H9 (cell line): ENCODE data around the gene JAG2. TPM values are rescaled to one million over a fixed set of nuclear protein-coding genes. Genes with fewer than 3 reads are reported as not detected.

Experiments used
- DNase-seq: peaks from one replicate; pipeline ENCODE4 v3.0.0-alpha.2; 2017
- H2AFZ ChIP-seq: one replicate; pipeline ENCODE4 v1.6.1; 2013; ENCODE audit warnings: mild to moderate bottlenecking, low read length, control low read depth, moderate library complexity
- H2AK5ac ChIP-seq: 2 replicates; pipeline ENCODE4 v1.6.1; 2013; ENCODE audit warnings: low read length, control low read depth, mixed read lengths; ENCODE audit not compliant: insufficient read length
- H2BK120ac ChIP-seq: one replicate; pipeline ENCODE4 v1.6.1; 2013; ENCODE audit warnings: low read depth, mild to moderate bottlenecking, low read length, control low read depth, inconsistent platforms; ENCODE audit not compliant: poor library complexity, severe bottlenecking
- H2BK12ac ChIP-seq: 2 replicates; pipeline ENCODE4 v1.6.1; 2013; ENCODE audit warnings: low read length, control low read depth, mixed read lengths, low read depth; ENCODE audit not compliant: insufficient read length
- H2BK15ac ChIP-seq: 2 replicates; pipeline ENCODE4 v1.6.1; 2013; ENCODE audit warnings: low read depth, low read length, control low read depth
- H2BK20ac ChIP-seq: one replicate; pipeline ENCODE4 v1.6.1; 2013; ENCODE audit warnings: low read depth, mild to moderate bottlenecking, low read length, control low read depth, inconsistent platforms; ENCODE audit not compliant: poor library complexity, severe bottlenecking
- H2BK5ac ChIP-seq: 2 replicates; pipeline ENCODE4 v1.6.1; 2013; ENCODE audit warnings: low read length, control low read depth, mixed read lengths; ENCODE audit not compliant: insufficient read length
- H3K14ac ChIP-seq: 2 replicates; pipeline ENCODE4 v1.6.1; 2013; ENCODE audit warnings: low read length, control low read depth; ENCODE audit not compliant: insufficient read depth
- H3K18ac ChIP-seq: 2 replicates; pipeline ENCODE4 v1.6.1; 2013; ENCODE audit warnings: low read depth, mild to moderate bottlenecking, mixed read lengths, low read length, control low read depth; ENCODE audit not compliant: insufficient read length
- H3K23ac ChIP-seq: 2 replicates; pipeline ENCODE4 v1.6.1; 2013; ENCODE audit warnings: low read length, control low read depth, mixed read lengths, low read depth; ENCODE audit not compliant: insufficient read length
- H3K23me2 ChIP-seq: 2 replicates; pipeline ENCODE4 v1.6.1; 2013; ENCODE audit warnings: low read depth, mild to moderate bottlenecking, mixed read lengths, low read length, control low read depth; ENCODE audit not compliant: insufficient read length, poor library complexity, severe bottlenecking
- H3K27ac ChIP-seq: 2 replicates; pipeline ENCODE4 v1.5.1; 2013; ENCODE audit warnings: low read length, control low read depth, mixed read lengths, low read depth; ENCODE audit not compliant: insufficient read length
- H3K27me3 ChIP-seq: 2 replicates; pipeline ENCODE4 v1.6.1; 2013; ENCODE audit warnings: low read length, control low read depth, inconsistent platforms; ENCODE audit not compliant: insufficient read depth
- H3K4ac ChIP-seq: 2 replicates; pipeline ENCODE4 v1.6.1; 2013; ENCODE audit warnings: low read depth, mild to moderate bottlenecking, control low read depth, inconsistent platforms, low read length, moderate library complexity
- H3K4me1 ChIP-seq: 2 replicates; pipeline ENCODE4 v1.6.1; 2013; ENCODE audit warnings: low read length, control low read depth, inconsistent platforms; ENCODE audit not compliant: insufficient read depth
- H3K4me2 ChIP-seq: 2 replicates; pipeline ENCODE4 v1.6.1; 2013; ENCODE audit warnings: low read length, control low read depth, mixed read lengths; ENCODE audit not compliant: insufficient read length, insufficient read depth
- H3K56ac ChIP-seq: 2 replicates; pipeline ENCODE4 v1.6.1; 2013; ENCODE audit warnings: low read depth, mild to moderate bottlenecking, mixed read lengths, low read length, control low read depth; ENCODE audit not compliant: insufficient read length
- H3K79me1 ChIP-seq: 2 replicates; pipeline ENCODE4 v1.6.1; 2013; ENCODE audit warnings: low read depth, mild to moderate bottlenecking, moderate library complexity, low read length, control low read depth, inconsistent platforms; ENCODE audit not compliant: insufficient read depth, poor library complexity, severe bottlenecking
- H3K79me2 ChIP-seq: 2 replicates; pipeline ENCODE4 v1.6.1; 2013; ENCODE audit warnings: low read length, control low read depth, inconsistent platforms; ENCODE audit not compliant: insufficient read depth
- H3K9ac ChIP-seq: 2 replicates; pipeline ENCODE4 v1.6.1; 2013; ENCODE audit warnings: low read length, control low read depth, mixed read lengths; ENCODE audit not compliant: insufficient read length; ENCODE audit errors: extremely low read depth
- H3K9me3 ChIP-seq: one replicate; pipeline ENCODE4 v1.6.1; 2013; ENCODE audit warnings: low read depth, low read length, inconsistent platforms; ENCODE audit not compliant: control insufficient read depth
- H3T11ph ChIP-seq: one replicate; pipeline ENCODE4 v1.6.1; 2013; ENCODE audit warnings: mild to moderate bottlenecking, low read length, control low read depth, inconsistent platforms
- H4K20me1 ChIP-seq: one replicate; pipeline ENCODE4 v1.6.1; 2013; ENCODE audit not compliant: control insufficient read depth, insufficient read length, insufficient read depth
- H4K5ac ChIP-seq: 2 replicates; pipeline ENCODE4 v1.6.1; 2013; ENCODE audit warnings: low read depth, mild to moderate bottlenecking, mixed read lengths, low read length, control low read depth; ENCODE audit not compliant: insufficient read length
- H4K8ac ChIP-seq: replicated peaks from 2 replicates; pipeline ENCODE4 v1.6.1; 2013; ENCODE audit warnings: low read length, control low read depth, mixed read lengths, low read depth; ENCODE audit not compliant: insufficient read length
- H4K91ac ChIP-seq: 2 replicates; pipeline ENCODE4 v1.6.1; 2013; ENCODE audit warnings: low read depth, mild to moderate bottlenecking, moderate library complexity, mixed read lengths, low read length, control low read depth; ENCODE audit not compliant: insufficient read length
- H3K27ac Mint-ChIP-seq, 3 experiments: 2 replicates in 2 of 3; 3 replicates in 1 of 3; pipeline ENCODE4 v1.8.0; 2020 to 2021; ENCODE audit warnings: mixed read lengths in 3 of 3, mild to moderate bottlenecking in 1 of 3, moderate library complexity in 1 of 3
- H3K27me3 Mint-ChIP-seq: 2 replicates; pipeline ENCODE4 v1.8.0; 2021; ENCODE audit warnings: low read depth, mild to moderate bottlenecking, moderate library complexity, mixed read lengths
- H3K36me3 Mint-ChIP-seq, 3 experiments: 2 replicates in 2 of 3; 3 replicates in 1 of 3; pipeline ENCODE4 v1.8.0; 2020 to 2021; ENCODE audit warnings: low read depth in 3 of 3, mixed read lengths in 3 of 3; ENCODE audit not compliant: insufficient read depth in 1 of 3
- H3K4me1 Mint-ChIP-seq, 2 experiments: 2 replicates each; pipeline ENCODE4 v1.8.0; 2020; ENCODE audit warnings: mixed read lengths in 2 of 2
- H3K4me3 Mint-ChIP-seq, 2 experiments: 2 replicates in 1 of 2; 3 replicates in 1 of 2; pipeline ENCODE4 v1.8.0; 2020 to 2021; ENCODE audit warnings: mild to moderate bottlenecking in 2 of 2, mixed read lengths in 2 of 2, moderate library complexity in 1 of 2
- H3K9me3 Mint-ChIP-seq, 2 experiments: 2 replicates in 1 of 2; 3 replicates in 1 of 2; pipeline ENCODE4 v1.8.0; 2020; ENCODE audit warnings: mild to moderate bottlenecking in 2 of 2, mixed read lengths in 2 of 2, moderate library complexity in 1 of 2
- CTCF ChIP-seq: fragments of 200-600 bp; sonication (generic); conservative IDR thresholded peaks from 3 replicates; pipeline ENCODE4 v1.8.0; 2021; ENCODE audit warnings: antibody characterized with exemption, mild to moderate bottlenecking
- WGBS: extraction: QIAGEN DNeasy Blood & Tissue Kit; methylation state at CpG from one replicate; pipeline ENCODE4 v1.1.7; 2013; ENCODE audit warnings: missing lambda C conversion rate, low lambda C conversion rate, mixed read lengths; ENCODE audit not compliant: insufficient read length; ENCODE audit errors: extremely low coverage; 5-methylcytosine and 5-hydroxymethylcytosine counted together
- total RNA-seq: library from RNA; stranded (reverse); gene quantifications from 2 replicates; pipeline ENCODE4 v1.2.1, GENCODE V29; 2021

JAG2 gene
- total RNA-seq, 1 experiment from 2014 or later: 11.4 TPM

DNA sequence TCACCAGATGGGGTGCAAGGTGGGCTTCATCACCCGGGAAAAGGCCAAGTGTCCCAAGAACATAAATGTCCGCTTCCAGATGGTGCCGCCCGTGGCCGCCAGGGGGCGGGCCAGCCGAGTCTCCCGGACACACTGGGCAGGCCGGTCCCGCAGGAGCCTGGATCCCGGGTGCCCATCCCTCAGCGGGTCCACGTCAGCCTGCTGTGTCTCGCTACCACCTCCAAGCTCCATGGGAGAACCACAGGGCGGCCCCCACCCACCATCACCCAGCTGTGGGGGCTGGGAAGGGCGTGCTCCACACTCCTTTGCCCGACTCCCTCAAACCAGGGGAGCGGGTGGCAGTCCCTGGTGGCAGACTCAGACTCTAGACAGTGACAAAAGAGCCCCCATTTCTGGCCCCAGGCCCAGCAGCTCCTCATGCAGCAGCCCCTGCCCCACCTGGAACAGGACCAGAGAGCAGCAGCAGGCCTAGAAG is 34.5 kb upstream of the JAG2 start:
- Histone ChIP-seq H2BK120ac (no peak overlapping the region), H2AK5ac (no peak overlapping the region), H2BK20ac (no peak overlapping the region), H3K79me1 (no peaks in the 10 kb centered on the region), H3K27me3 (no peaks in the 10 kb centered on the region; the same call in 1 of the 2 replicates), H3K18ac (no peak overlapping the region), H3K4ac (no peak overlapping the region), H4K91ac (no peak overlapping the region), H3K9me3 (no peaks in the 10 kb centered on the region), H2AFZ (no peak overlapping the region), H3K4me1 (no peaks in the 10 kb centered on the region), H3K56ac (no peak overlapping the region), H2BK5ac (no peak overlapping the region), H3K79me2 (no peaks in the 10 kb centered on the region), H2BK15ac (no peak overlapping the region), H4K20me1 (no peaks in the 10 kb centered on the region), H3K23me2 (no peaks in the 10 kb centered on the region), H3K4me2 (no peak overlapping the region), H3K14ac (no peak overlapping the region), H4K8ac (no peak overlapping the region), H2BK12ac (no peak overlapping the region), H3K23ac (no peak overlapping the region), H3T11ph (no peak overlapping the region), H3K9ac (no peak overlapping the region), H4K5ac (no peak overlapping the region), H3K27ac (no peak overlapping the region)
- no peaks in the 10 kb centered on the region for H3K9me3 Mint-ChIP-seq
- H3K27me3 Mint-ChIP-seq: peaks cover 19% of the 10 kb centered on the region
- peak; percentile 97 for TF ChIP-seq CTCF
- H3K4me3 Mint-ChIP-seq: no peak overlapping the region
- peaks cover 0 to 3% of the 10 kb centered on the region in 2 experiments; a peak in 1 of 4 replicates for H3K4me1 Mint-ChIP-seq
- H3K27ac Mint-ChIP-seq: no peak overlapping the region; a peak in 1 of 7 replicates
- peak; percentile 78 for DNase-seq
- H3K36me3 Mint-ChIP-seq: no peaks in the 10 kb centered on the region
- WGBS: no CpG with 5 or more reads among the region's 18 CpGs
